ENCODE data around the gene SRSF2.

DNA sequence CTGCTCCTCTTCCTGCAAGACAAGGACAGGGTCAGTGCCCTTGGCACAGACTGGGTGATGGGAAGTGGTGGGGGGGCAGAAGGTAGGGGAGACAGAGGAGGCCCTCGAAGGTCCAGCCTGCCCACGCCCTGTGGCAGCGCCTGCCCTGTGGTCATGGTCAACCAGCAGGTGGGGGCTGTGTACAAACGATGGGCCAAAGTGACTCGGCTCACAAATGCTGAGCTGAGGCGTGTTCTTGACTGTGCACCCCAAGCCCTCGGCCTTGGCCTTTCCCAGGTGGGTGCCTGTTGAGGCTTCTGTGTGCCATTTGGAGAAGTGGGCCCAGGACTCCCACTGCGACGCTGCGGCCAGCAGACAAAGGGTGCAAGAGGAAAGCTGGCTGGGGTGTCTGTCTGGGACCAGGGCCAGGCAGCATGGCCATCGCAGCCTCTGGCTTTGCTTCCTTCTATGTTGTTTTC, 48.9 kb downstream of the SRSF2 start:
- TF ChIP-seq, protein P1, sequence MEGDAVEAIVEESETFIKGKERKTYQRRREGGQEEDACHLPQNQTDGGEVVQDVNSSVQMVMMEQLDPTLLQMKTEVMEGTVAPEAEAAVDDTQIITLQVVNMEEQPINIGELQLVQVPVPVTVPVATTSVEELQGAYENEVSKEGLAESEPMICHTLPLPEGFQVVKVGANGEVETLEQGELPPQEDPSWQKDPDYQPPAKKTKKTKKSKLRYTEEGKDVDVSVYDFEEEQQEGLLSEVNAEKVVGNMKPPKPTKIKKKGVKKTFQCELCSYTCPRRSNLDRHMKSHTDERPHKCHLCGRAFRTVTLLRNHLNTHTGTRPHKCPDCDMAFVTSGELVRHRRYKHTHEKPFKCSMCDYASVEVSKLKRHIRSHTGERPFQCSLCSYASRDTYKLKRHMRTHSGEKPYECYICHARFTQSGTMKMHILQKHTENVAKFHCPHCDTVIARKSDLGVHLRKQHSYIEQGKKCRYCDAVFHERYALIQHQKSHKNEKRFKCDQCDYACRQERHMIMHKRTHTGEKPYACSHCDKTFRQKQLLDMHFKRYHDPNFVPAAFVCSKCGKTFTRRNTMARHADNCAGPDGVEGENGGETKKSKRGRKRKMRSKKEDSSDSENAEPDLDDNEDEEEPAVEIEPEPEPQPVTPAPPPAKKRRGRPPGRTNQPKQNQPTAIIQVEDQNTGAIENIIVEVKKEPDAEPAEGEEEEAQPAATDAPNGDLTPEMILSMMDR (IDR thresholded peaks at IDR 0.05): no peak
- TF ChIP-seq ZFX (IDR thresholded peaks at IDR 0.05; ENCODE audit: borderline replicate concordance): no peak

Measured in 22Rv1 (cell line).